NCI-H2227 treated with DMSO at 0.1 percent for 48 hours (cell line): ENCODE data around the gene AP1S3.

Experiments used
- DNase-seq: peaks from one replicate; lab custom pipeline; 2025; lab: John Stamatoyannopoulos, UW

The AP1S3 gene

GRCh38 chr2:223760838-223761502 lies 76.4 kb downstream of the AP1S3 start:
- DNase-seq: no peak

GRCh38 chr2:223759569-223760430 lies 77.6 kb downstream of the AP1S3 start:
- DNase-seq: no peak

- no peak for DNase-seq
Observed at GRCh38 chr2:223758131-223758840, 79.1 kb downstream of the AP1S3 start.

GRCh38 chr2:223753940-223754339 lies 83.4 kb downstream of the AP1S3 start:
- DNase-seq: no peak

- no peak for DNase-seq
Observed at GRCh38 chr2:223751012-223751411, 86.4 kb downstream of the AP1S3 start.

- DNase-seq: no peak
Observed at GRCh38 chr2:223747392-223748042, 89.9 kb downstream of the AP1S3 start.

GRCh38 chr2:223746611-223747010 lies 90.8 kb downstream of the AP1S3 start:
- no peak for DNase-seq

- DNase-seq: no peak
Observed at GRCh38 chr2:223744580-223744979, 92.8 kb downstream of the AP1S3 start.

- DNase-seq: no peak
Observed at GRCh38 chr2:223740679-223741078, 96.7 kb downstream of the AP1S3 start.

- no peak for DNase-seq
Observed at GRCh38 chr2:223737207-223737606, 100.2 kb downstream of the AP1S3 start.

- no peak for DNase-seq
Observed at GRCh38 chr2:223736488-223736887, 100.9 kb downstream of the AP1S3 start.

GRCh38 chr2:223735659-223736244 lies 101.6 kb downstream of the AP1S3 start:
- DNase-seq: no peak

GRCh38 chr2:223735035-223735640 lies 102.2 kb downstream of the AP1S3 start:
- DNase-seq: no peak

GRCh38 chr2:223734346-223734745 lies 103.0 kb downstream of the AP1S3 start:
- DNase-seq: no peak

- DNase-seq: no peak
Observed at GRCh38 chr2:223732346-223732745, 105.0 kb downstream of the AP1S3 start.

- DNase-seq: peak; percentile 6
Observed at GRCh38 chr2:223731503-223731902, 105.9 kb downstream of the AP1S3 start.

- DNase-seq: no peak
Observed at GRCh38 chr2:223729781-223730180, 107.6 kb downstream of the AP1S3 start.

GRCh38 chr2:223727562-223727961 lies 109.8 kb downstream of the AP1S3 start:
- no peak for DNase-seq

- no peak for DNase-seq
Observed at GRCh38 chr2:223725986-223726970, 111.1 kb downstream of the AP1S3 start.

GRCh38 chr2:223725494-223725893 lies 111.9 kb downstream of the AP1S3 start:
- peak; percentile 37 for DNase-seq
